Liver (tissue), 9 donors: ENCODE results near the gene IGF2BP2. TPM values are rescaled to one million over a fixed set of nuclear protein-coding genes. Genes with fewer than 3 reads are reported as not detected.

ENCODE experiments used
- DNase-seq: peaks from one replicate; pipeline ENCODE4 v3.0.0-alpha.2; 2017; ENCODE audit warnings: low spot score
- H3K27ac ChIP-seq, 2 donors: one replicate each; pipeline ENCODE4 v1.7.0; 2013; ENCODE audit warnings: inconsistent platforms in 2 of 2, low read length in 2 of 2, control low read depth in 1 of 2, low read depth in 1 of 2, mild to moderate bottlenecking in 1 of 2
- H3K27me3 ChIP-seq, 4 donors: one replicate each; pipeline versions ENCODE4 v1.6.1 to v1.7.0; 2013; ENCODE audit warnings: low read length in 3 of 4, inconsistent platforms in 1 of 4, mild to moderate bottlenecking in 1 of 4, moderate library complexity in 1 of 4; ENCODE audit not compliant: control insufficient read depth in 4 of 4, insufficient read depth in 4 of 4
- H3K36me3 ChIP-seq, 4 donors: one replicate each; pipeline versions ENCODE4 v1.6.1 to v1.7.0; 2013; ENCODE audit warnings: low read length in 3 of 4, mild to moderate bottlenecking in 3 of 4, low read depth in 1 of 4, moderate library complexity in 1 of 4; ENCODE audit not compliant: control insufficient read depth in 4 of 4, insufficient read depth in 3 of 4
- H3K4me1 ChIP-seq, 4 donors: one replicate each; pipeline versions ENCODE4 v1.6.1 to v1.7.0; 2013; ENCODE audit warnings: low read length in 3 of 4, mild to moderate bottlenecking in 3 of 4, moderate library complexity in 1 of 4; ENCODE audit not compliant: control insufficient read depth in 4 of 4, insufficient read depth in 4 of 4
- H3K4me3 ChIP-seq, 3 donors: one replicate each; pipeline versions ENCODE4 v1.6.1 to v1.7.0; 2013; ENCODE audit warnings: low read length in 3 of 3, control low read depth in 1 of 3, low read depth in 1 of 3, mild to moderate bottlenecking in 1 of 3
- H3K9ac ChIP-seq, 2 donors: one replicate each; pipeline ENCODE4 v1.7.0; 2013; ENCODE audit warnings: low read length in 2 of 2, mild to moderate bottlenecking in 2 of 2, moderate library complexity in 2 of 2, control low read depth in 1 of 2, low read depth in 1 of 2
- H3K9me3 ChIP-seq, 4 donors: one replicate each; pipeline versions ENCODE4 v1.6.1 to v1.7.0; 2013; ENCODE audit warnings: low read length in 3 of 4; ENCODE audit not compliant: control insufficient read depth in 4 of 4
- EGR1 ChIP-seq, 2 donors: IDR thresholded peaks; 2 replicates each; pipeline ENCODE4 v1.6.1; 2016 to 2018; ENCODE audit warnings: antibody characterized with exemption in 2 of 2, low read depth in 2 of 2
- FOXA1 ChIP-seq: IDR thresholded peaks from 2 replicates; pipeline ENCODE4 v1.6.1; 2016; ENCODE audit warnings: antibody characterized with exemption
- FOXA2 ChIP-seq: IDR thresholded peaks from 2 replicates; pipeline ENCODE4 v1.6.1; 2016; ENCODE audit warnings: antibody characterized with exemption
- GABPA ChIP-seq, 2 donors: IDR thresholded peaks in 1 of 2; conservative IDR thresholded peaks in 1 of 2; 2 replicates each; pipeline ENCODE4 v1.6.1; 2016; ENCODE audit warnings: antibody characterized with exemption in 2 of 2, mild to moderate bottlenecking in 1 of 2, moderate library complexity in 1 of 2
- HNF4A ChIP-seq, 2 donors: conservative IDR thresholded peaks; 2 replicates each; pipeline ENCODE4 v1.6.1; 2016; ENCODE audit warnings: antibody characterized with exemption in 2 of 2, mild to moderate bottlenecking in 2 of 2
- HNF4G ChIP-seq: IDR thresholded peaks from 2 replicates; pipeline ENCODE4 v1.6.1; 2016; ENCODE audit warnings: antibody characterized with exemption
- JUND ChIP-seq, 2 donors: IDR thresholded peaks; 2 replicates each; pipeline ENCODE4 v1.6.1; 2016; ENCODE audit warnings: antibody characterized with exemption in 2 of 2
- NR2F2 ChIP-seq: IDR thresholded peaks from 2 replicates; pipeline ENCODE4 v1.6.1; 2016; ENCODE audit warnings: antibody characterized with exemption
- RAD21 ChIP-seq, 2 donors: IDR thresholded peaks; 2 replicates each; pipeline ENCODE4 v1.6.1; 2016; ENCODE audit warnings: antibody characterized with exemption in 2 of 2, mild to moderate bottlenecking in 2 of 2
- RXRA ChIP-seq, 2 donors: IDR thresholded peaks; 2 replicates each; pipeline ENCODE4 v1.6.1; 2017 to 2018; ENCODE audit warnings: antibody characterized with exemption in 2 of 2, mild to moderate bottlenecking in 1 of 2
- SP1 ChIP-seq: IDR thresholded peaks from 2 replicates; pipeline ENCODE4 v1.6.1; 2018; ENCODE audit warnings: antibody characterized with exemption, mild to moderate bottlenecking
- TAF1 ChIP-seq: conservative IDR thresholded peaks from 2 replicates; pipeline ENCODE4 v1.6.1; 2016; ENCODE audit warnings: antibody characterized with exemption, mild to moderate bottlenecking
- YY1 ChIP-seq: IDR thresholded peaks from 2 replicates; pipeline ENCODE4 v1.6.1; 2016; ENCODE audit warnings: antibody characterized with exemption, mild to moderate bottlenecking
- WGBS: extraction: QIAGEN DNeasy Blood & Tissue Kit; methylation state at CpG from one replicate; pipeline ENCODE4 v1.1.7; 2013; 5-methylcytosine and 5-hydroxymethylcytosine counted together
- polyA plus RNA-seq, 2 donors: library from polyadenylated mRNA; stranded (reverse) in 1 of 2; unstranded in 1 of 2; fragments of 200-250 nt in 1 of 2; fragments of >200 nt in 1 of 2; fragmentation: Nextera tagmentation in 1 of 2; extraction: Ambion mirVana in 1 of 2; gene quantifications; one replicate each; pipeline versions ENCODE4 v1.2.1 to v1.2.3, GENCODE V29; 2013 to 2015
- total RNA-seq, 2 donors: library from RNA; depleted of rRNA; stranded (reverse); fragments of >200 nt; gene quantifications; one replicate each; pipeline ENCODE4 v1.2.3, GENCODE V29; 2014
- TF ChIP-seq, protein P1 (sequence below): IDR thresholded peaks from 2 replicates; pipeline ENCODE4 v1.6.1; 2016; ENCODE audit warnings: antibody characterized with exemption
- TF ChIP-seq, protein P2 (sequence below): IDR thresholded peaks from 2 replicates; pipeline ENCODE4 v1.6.1; 2016; ENCODE audit warnings: antibody characterized with exemption, mild to moderate bottlenecking
- TF ChIP-seq, protein P3 (sequence below): IDR thresholded peaks from 2 replicates; pipeline ENCODE4 v1.6.1; 2016; ENCODE audit warnings: antibody characterized with exemption
- TF ChIP-seq, protein P4 (sequence below): fragments of 150-350 bp; IDR thresholded peaks from 2 replicates; pipeline ENCODE4 v1.5.1; 2017; ENCODE audit warnings: improper control_type of control experiment, low read depth, low read length; ENCODE audit not compliant: missing input control
- TF ChIP-seq, protein P5 (sequence below): IDR thresholded peaks from 2 replicates; pipeline ENCODE4 v1.6.1; 2016; ENCODE audit warnings: antibody characterized with exemption
- donor health status: healthy.
- donor health status: healthy.
- donor health status: healthy.
- donor health status: healthy.
- donor health status: healthy.

The IGF2BP2 gene
- total and polyA plus RNA-seq, 4 donors = 0.67 to 35.0 (median 1.7) TPM

DNA sequence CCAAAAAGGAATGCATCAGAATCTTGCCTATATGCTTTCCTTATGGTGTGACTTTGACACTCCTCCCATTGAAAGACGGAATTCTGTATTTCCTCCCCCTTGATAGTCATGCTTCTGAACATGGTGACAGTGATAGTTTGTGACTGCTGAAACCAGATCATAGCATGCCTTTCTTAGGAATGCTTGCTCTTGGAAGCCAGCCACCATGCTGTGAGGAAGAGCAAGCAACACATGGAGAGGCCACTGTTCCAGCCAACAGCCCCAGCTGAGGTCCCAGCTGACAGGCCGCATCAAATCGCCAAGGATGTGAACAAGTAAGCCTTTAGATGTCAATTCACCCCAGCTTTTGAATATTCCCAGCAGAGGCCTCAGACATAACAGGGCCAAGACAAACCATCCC is 100.1 kb downstream of the IGF2BP2 start:
- Histone ChIP-seq H3K4me1 (no peaks in the 10 kb centered on the region), H3K27me3 (no peaks in the 10 kb centered on the region), H3K27ac (no peak overlapping the region), H3K4me3 (no peak overlapping the region), H3K9me3 (peaks cover 0 to 2% (median under 1%) of the 10 kb centered on the region in 4 donors), H3K9ac (no peak overlapping the region), H3K36me3 (no peaks in the 10 kb centered on the region)
- DNase-seq = no peak
- 92% methylated on average over 3 of the region's 3 CpGs for WGBS
- no peak for TF ChIP-seq FOXA1
- TF ChIP-seq, protein P1, sequence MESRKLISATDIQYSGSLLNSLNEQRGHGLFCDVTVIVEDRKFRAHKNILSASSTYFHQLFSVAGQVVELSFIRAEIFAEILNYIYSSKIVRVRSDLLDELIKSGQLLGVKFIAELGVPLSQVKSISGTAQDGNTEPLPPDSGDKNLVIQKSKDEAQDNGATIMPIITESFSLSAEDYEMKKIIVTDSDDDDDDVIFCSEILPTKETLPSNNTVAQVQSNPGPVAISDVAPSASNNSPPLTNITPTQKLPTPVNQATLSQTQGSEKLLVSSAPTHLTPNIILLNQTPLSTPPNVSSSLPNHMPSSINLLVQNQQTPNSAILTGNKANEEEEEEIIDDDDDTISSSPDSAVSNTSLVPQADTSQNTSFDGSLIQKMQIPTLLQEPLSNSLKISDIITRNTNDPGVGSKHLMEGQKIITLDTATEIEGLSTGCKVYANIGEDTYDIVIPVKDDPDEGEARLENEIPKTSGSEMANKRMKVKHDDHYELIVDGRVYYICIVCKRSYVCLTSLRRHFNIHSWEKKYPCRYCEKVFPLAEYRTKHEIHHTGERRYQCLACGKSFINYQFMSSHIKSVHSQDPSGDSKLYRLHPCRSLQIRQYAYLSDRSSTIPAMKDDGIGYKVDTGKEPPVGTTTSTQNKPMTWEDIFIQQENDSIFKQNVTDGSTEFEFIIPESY = no peak
- no peak for TF ChIP-seq SP1
- TF ChIP-seq, protein P2, sequence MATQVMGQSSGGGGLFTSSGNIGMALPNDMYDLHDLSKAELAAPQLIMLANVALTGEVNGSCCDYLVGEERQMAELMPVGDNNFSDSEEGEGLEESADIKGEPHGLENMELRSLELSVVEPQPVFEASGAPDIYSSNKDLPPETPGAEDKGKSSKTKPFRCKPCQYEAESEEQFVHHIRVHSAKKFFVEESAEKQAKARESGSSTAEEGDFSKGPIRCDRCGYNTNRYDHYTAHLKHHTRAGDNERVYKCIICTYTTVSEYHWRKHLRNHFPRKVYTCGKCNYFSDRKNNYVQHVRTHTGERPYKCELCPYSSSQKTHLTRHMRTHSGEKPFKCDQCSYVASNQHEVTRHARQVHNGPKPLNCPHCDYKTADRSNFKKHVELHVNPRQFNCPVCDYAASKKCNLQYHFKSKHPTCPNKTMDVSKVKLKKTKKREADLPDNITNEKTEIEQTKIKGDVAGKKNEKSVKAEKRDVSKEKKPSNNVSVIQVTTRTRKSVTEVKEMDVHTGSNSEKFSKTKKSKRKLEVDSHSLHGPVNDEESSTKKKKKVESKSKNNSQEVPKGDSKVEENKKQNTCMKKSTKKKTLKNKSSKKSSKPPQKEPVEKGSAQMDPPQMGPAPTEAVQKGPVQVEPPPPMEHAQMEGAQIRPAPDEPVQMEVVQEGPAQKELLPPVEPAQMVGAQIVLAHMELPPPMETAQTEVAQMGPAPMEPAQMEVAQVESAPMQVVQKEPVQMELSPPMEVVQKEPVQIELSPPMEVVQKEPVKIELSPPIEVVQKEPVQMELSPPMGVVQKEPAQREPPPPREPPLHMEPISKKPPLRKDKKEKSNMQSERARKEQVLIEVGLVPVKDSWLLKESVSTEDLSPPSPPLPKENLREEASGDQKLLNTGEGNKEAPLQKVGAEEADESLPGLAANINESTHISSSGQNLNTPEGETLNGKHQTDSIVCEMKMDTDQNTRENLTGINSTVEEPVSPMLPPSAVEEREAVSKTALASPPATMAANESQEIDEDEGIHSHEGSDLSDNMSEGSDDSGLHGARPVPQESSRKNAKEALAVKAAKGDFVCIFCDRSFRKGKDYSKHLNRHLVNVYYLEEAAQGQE = no peak
- no peak for TF ChIP-seq RAD21 (IDR thresholded peaks at IDR 0.05)
- TF ChIP-seq, protein P3, sequence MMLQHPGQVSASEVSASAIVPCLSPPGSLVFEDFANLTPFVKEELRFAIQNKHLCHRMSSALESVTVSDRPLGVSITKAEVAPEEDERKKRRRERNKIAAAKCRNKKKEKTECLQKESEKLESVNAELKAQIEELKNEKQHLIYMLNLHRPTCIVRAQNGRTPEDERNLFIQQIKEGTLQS = no peak
- TF ChIP-seq, protein P4, sequence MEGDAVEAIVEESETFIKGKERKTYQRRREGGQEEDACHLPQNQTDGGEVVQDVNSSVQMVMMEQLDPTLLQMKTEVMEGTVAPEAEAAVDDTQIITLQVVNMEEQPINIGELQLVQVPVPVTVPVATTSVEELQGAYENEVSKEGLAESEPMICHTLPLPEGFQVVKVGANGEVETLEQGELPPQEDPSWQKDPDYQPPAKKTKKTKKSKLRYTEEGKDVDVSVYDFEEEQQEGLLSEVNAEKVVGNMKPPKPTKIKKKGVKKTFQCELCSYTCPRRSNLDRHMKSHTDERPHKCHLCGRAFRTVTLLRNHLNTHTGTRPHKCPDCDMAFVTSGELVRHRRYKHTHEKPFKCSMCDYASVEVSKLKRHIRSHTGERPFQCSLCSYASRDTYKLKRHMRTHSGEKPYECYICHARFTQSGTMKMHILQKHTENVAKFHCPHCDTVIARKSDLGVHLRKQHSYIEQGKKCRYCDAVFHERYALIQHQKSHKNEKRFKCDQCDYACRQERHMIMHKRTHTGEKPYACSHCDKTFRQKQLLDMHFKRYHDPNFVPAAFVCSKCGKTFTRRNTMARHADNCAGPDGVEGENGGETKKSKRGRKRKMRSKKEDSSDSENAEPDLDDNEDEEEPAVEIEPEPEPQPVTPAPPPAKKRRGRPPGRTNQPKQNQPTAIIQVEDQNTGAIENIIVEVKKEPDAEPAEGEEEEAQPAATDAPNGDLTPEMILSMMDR = no peak
- no peak for TF ChIP-seq FOXA2
- TF ChIP-seq JUND (IDR thresholded peaks at IDR 0.05) = no peak
- no peak for TF ChIP-seq GABPA (IDR thresholded peaks at IDR 0.05 in 1 of 2, conservative IDR thresholded peaks at IDR 0.05 in 1 of 2)
- TF ChIP-seq, protein P5, sequence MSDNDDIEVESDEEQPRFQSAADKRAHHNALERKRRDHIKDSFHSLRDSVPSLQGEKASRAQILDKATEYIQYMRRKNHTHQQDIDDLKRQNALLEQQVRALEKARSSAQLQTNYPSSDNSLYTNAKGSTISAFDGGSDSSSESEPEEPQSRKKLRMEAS = no peak
- no peak for TF ChIP-seq YY1
- no peak for TF ChIP-seq TAF1
- no peak for TF ChIP-seq HNF4A (conservative IDR thresholded peaks at IDR 0.05)
- TF ChIP-seq NR2F2 = no peak
- no peak for TF ChIP-seq RXRA (IDR thresholded peaks at IDR 0.05)
- no peak for TF ChIP-seq EGR1 (IDR thresholded peaks at IDR 0.05; ENCODE audit: low read depth in 2 of 2)
- TF ChIP-seq HNF4G = no peak
